DMS79 treated with DMSO at 0.1 percent for 48 hours (cell line): ENCODE data around the gene EFCAB13.

Experiments
- DNase-seq: peaks from one replicate; lab custom pipeline; 2025; lab: John Stamatoyannopoulos, UW

Gene EFCAB13

DNA sequence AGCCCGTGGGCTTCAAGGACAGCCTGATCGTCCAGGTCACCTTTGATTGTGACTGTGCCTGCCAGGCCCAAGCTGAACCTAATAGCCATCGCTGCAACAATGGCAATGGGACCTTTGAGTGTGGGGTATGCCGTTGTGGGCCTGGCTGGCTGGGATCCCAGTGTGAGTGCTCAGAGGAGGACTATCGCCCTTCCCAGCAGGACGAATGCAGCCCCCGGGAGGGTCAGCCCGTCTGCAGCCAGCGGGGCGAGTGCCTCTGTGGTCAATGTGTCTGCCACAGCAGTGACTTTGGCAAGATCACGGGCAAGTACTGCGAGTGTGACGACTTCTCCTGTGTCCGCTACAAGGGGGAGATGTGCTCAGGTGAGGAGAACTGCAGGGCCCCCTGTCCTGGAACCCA, 31.5 kb upstream of the EFCAB13 start:
- DNase-seq, result no peak

DNA sequence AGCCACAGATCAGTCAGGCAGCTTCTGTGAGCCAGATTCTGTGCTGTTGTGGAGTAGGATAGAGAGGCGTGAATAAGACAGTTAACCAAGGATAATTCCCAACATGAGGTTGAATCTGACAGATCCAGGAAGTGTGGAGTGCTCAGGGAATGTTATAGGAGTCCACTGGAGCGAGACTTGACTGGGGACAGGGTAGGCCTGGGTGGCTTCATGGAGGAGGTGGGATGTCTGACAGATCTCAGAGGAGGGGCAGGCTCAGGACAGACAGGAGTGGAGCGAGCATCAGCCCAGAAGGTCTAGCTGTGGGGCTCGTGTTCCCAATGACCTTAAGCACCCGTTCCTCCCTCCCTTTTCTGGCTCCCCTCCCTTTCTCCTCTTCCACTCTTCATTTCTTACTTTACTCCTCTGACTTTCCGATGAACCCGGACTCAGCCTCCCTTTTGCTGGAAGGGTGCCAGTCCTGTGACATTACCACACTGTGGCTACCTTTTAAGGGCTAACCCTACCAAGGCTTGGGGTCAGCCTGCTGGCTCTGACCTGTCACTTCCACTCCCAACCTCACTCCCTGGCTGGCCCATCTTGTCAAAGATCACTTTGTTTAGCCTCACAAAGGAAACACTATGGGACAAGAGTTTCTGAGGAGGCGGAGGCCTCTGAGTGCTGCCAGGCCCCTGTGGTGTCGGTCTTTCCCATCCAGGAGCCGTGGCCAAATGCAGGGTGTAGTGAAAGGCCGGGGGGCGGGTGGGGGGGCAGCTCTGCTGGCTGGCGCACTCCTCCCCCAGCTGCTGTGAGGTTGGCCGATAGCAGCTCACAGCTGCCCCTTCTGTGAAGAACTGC, 28.5 kb upstream of the EFCAB13 start:
- no peak for DNase-seq

DNA sequence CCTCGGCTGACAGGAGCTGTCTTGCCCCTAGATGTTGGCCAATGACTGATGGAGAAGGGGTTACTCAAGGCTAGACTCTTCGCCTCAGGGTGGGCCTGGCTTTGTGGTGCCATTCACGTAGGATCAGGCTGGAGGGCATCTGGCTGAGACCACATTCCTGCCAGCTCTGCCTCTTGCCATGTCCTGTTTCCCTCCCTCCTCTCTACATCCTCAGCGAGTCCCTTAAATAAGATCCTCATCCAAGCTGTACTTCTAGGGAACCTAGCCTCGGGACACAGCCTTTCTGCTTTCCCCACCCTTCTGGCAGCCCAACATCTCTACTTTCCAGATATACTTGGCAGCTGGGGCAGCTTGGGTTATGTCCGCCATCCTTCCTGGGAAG, 27.9 kb upstream of the EFCAB13 start:
- DNase-seq, result no peak

DNA sequence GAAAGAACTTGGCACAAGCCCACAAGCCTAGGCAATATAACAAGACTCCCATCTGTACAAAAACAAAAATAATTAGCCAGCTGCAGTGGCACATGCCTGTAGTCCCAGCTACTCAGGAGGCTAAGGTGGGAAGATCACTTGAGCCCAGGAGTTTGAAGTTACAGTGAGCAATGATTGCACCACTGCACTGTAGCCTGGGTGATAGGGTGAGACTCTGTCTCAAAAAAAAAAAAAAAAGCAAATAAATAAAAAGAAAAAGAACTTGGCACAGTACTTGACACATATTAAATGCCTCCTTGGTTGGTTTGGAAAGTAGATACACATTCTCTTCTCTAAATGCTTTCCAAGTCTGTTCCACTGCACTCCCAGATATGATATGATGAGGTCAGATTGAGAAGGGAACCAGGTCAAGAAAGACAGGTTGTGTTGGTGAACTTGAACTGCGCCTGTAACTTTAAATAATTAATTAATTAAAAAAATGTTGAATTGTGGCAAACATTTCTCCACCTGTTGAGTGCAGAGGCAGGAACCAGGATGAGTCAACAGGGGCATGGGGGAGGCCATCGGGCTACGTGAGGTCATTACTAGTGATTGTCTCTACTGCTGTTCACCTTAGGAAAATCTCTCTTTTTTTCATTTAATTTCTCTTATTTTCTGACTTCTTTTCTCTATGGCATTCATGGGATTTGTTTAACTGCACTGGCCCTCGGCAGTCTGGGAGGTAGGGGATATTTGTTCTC, 25.9 kb upstream of the EFCAB13 start:
- no peak for DNase-seq

DNA sequence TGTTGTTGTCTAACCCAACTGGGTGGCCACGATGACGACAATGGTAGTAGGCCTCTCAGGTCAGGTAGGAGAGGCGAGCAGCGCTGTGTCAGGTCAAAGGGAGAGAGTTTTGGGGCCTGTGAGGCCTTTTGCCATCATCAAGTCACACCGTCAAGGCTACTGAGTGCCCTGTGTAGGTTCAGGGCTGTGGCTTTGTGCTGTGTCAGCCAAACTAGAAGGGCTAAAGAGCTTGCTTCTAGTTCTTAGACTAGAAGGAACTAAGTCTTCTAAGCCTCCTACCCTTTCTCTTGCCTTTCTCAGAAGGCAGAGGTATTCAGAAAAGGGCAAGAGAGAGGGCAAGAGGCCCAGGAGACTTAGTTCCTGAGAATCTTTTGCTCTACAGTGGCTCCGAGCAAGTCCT, 25.0 kb upstream of the EFCAB13 start:
- DNase-seq, result no peak

DNA sequence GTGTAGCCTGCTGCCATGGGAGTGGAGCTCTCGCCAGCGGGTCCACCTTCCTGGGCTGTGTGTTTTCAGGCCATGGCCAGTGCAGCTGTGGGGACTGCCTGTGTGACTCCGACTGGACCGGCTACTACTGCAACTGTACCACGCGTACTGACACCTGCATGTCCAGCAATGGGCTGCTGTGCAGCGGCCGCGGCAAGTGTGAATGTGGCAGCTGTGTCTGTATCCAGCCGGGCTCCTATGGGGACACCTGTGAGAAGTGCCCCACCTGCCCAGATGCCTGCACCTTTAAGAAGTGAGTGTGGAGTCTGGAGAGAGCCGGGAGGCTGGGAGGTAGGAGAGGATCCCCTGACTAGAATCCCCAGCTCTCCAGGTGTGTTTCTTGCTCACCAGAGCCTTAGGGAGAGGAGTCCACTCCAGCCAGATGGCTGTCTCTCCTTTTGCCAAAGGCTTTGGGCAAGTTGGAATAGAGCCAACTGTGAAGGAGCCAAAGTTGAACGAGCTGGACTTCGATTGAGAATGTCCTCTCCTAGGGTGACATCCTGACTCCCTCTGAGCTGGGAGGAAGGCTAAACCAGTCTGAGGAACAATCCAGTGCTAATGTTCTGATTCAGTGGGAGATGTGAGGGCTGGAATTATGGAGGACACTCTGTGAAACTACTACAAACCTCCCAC, 24.4 kb upstream of the EFCAB13 start:
- no peak for DNase-seq

DNA sequence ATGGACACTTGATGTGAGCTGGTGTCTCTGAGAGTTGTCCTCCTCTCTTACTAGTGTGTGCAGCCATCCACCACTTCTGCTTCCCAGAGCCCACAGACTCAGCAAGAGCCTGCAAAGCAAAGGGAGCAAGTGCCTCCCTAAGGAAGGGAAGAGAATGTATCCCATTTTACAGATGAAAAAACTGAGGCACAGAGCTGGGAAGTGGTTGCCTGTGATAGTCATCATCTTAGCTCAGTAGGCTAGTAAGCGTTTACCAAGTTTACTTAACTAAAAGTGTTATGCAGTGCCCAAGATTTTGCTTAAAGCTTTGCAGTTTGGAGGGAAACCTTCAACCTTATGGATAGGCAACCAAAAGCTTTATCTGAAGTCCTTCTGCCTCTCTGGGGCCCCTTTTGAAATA, 23.0 kb upstream of the EFCAB13 start:
- no peak for DNase-seq

DNA sequence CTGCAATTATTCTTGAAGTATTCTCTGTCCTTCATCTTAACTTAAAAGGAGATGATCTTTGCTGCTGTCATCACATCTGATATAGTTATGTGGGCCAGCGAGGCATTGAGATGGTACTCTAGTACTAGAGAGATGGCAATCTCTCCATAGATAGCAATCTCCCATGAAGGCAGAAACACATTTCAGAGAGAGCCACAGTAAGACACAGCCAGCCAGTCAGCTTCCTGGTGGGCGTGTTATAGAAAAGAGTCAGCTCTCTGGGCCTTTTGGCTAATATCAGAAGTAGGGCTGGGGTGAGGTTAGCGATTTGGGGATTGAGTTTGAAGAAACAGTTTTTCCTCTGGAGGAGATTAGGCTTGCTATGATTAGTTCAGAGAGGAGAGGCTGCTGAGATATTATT, 22.6 kb upstream of the EFCAB13 start:
- DNase-seq, result no peak

DNA sequence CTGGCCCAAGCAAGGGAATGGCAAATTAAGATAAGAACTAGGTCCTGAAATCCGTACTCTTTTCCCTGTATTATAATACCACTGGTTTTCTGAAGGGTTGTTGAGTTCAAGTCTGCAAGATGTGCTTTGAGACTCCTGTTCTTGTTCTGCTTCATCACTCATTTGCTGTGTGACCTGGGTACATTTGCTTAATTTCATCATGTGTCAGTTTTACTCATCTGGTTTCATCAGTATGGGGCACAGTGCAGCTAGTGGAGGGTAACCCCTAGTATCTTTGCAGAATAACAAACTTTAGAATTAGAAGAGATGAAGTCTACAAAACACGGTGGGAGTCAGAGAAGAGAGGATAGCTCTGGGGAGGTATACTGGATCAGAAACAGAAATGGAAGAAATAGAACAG, 21.9 kb upstream of the EFCAB13 start:
- DNase-seq, result no peak

DNA sequence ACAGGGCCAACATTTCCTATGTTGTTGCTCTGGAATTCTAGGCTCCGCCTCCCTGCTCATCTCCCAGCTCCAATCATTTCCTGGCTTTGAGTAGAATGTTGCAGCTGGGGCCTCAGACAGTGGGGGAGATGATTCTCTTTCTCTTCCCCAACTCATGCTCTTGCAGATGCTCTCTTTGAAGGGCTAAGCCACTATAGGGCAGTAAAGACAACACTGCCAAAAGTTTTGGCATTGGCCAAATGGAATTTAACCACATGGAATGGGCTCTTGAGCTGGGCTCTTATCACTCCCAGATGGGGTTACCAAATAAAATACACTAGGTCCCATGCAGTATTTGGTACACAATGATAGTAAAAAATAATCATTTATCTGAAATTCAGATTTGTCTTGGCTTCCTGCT, 19.6 kb upstream of the EFCAB13 start:
- no peak for DNase-seq

DNA sequence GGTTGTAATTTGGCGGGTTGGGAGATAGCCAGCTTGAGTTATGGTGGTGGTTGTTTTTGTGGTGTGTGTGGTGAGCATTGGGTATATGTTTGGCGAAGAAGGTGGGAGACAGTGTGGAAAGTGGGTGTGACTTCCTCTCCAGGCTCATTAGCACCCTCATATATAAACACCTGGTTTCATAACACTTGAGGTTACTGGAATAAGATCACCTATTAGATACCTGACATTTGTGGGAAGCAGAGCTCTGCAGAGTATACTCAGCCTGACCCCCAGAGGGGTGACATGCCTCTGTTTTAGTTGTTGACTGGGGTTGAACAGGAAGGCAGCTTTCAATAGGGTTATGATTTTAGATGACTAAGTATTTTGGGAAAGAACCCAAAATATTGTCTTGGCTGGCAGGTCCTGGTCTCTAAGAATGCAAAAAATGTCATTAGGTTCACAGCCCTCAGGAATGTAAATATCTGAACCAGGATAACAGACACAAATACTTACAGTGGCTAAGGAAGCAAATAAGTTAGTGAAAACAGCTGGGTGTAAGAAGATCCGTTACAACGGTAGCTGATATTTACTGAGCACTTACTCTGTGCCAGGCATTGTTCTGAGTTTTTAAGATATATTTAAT, 18.3 kb upstream of the EFCAB13 start:
- DNase-seq, result no peak

DNA sequence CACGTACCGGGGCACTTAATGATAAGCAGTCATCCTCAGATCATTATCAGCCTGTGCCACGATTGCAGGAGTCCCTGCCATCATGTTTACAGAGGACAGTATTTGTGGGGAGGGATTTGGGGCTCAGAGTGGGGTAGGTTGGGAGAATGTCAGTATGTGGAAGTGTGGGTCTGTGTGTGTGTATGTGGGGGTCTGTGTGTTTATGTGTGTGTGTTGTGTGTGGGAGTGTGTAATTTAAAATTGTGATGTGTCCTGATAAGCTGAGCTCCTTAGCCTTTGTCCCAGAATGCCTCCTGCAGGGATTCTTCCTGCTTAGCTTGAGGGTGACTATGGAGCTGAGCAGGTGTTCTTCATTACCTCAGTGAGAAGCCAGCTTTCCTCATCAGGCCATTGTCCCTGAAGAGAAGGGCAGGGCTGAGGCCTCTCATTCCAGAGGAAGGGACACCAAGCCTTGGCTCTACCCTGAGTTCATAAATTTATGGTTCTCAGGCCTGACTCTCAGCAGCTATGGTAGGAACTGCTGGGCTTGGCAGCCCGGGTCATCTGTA, 13.5 kb upstream of the EFCAB13 start:
- no peak for DNase-seq

DNA sequence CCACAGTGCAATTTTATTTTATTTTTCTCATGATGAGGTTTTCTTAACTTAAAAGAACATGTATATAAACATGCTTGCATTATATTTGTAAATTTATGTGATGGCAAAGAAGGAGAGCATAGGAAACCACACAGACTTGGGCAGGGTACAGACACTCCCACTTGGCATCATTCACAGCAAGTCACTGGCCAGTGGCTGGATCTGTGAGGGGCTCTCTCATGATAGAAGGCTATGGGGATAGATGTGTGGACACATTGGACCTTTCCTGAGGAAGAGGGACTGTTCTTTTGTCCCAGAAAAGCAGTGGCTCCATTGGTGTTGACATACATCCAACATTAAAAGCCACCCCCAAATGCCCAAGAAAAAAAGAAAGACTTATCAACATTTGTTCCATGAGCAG, 12.3 kb upstream of the EFCAB13 start:
- no peak for DNase-seq

DNA sequence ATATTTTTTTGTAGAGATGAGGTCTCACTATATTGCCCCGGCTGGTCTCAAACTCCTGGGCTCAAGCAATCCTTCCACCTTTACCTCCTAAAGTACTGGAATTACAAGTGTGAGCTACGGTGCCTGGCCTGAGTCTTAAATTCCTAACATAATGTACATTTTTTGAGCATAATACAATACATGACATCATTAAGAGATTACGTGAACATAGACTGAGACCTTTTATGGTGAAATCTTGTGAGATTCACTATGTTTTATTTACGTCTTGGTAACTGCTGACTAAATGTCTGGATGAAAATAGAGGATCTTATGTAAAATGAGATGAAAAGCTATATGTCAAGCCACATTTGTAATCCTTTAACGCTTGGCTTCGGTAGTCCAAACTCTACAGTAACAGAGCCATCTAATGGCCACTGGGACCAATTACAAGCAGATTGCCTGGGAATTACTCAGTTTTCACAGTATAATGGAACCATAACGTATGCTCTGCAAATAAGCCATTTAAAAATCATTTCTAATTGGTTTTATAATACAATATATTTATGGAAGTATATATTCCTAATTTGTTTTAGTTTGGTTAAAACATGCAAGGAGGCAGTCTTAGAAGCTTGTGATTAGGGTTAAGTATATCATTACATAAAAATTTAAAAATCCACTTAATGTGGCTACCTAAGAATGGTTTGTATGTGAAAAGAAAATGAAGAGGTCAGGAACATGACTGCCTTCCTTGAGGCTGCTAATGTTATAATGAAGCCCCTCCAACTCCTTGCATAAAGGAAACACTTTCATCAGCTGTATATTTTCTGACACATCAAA, 8.1 kb upstream of the EFCAB13 start:
- DNase-seq, result peak; percentile 66

DNA sequence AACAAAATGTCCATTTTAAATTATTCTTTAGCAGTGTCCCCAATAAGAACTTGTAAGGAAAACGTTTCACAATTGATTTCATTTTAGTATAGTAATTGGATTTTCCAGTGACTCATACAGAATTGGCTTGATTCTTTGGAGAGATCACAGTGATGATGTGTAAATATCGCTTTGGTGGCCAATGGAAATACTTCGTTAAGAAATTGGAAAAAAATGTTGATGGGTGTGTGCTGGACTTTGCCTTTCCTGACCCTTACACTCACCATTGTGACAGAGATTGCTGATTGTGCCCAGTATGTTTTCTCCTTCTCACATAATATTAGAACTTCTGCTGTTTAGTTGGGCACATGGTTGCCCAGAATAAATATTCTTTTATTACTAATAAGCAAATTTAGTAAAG, 7.4 kb upstream of the EFCAB13 start:
- no peak for DNase-seq

DNA sequence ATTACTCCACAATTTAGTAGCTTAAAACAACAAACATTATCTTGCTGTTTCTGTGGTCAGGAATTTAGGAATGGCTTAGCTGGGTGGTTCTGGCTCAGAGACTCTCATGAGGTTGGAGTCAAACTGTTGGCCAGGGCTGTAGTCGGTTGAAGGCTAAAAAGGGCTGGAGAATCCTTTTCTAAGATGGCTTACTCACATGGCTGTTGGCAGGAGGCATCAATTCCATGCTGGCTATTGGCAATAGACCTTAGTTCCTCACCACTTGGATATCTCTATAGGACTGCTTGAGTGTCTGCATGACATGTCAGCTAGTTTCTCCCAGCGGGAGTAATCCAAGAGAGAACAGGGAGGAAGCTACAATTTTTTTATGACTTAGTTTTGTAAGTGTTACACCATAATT, 6.6 kb upstream of the EFCAB13 start:
- DNase-seq, result no peak

DNA sequence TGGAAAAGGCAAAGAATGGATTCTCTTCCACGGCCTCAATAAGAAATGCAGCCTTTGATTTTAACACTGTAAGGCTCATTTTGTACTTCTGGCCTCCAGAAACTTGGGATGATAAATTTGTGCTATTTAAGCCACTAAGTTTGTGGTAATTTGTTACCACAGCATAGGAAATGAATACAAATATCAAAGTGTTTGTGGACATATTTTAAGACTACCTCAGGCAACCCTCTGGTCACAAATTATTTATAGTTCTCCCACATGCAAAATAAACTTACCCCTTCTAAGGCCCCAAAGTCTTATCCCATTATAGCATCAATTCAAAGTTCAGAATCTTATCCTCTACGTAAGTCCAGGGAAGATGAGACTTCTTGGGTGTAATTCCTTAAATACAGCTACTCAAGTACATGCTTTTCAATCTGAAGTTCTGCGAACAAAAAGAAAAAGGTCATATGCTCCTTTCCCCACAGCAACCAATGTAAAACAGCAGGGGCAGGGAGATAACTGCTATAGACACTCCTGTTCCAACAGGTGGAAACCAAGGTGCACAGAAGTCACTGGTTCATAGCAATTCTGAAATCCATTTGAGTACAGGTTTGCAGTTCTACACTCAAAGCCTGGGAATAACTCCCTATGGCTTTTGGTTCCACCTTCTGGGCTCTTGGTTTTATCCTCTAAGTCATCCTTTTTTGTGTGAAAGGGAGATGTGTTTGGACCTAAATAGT, 5.4 kb upstream of the EFCAB13 start:
- DNase-seq, result no peak

DNA sequence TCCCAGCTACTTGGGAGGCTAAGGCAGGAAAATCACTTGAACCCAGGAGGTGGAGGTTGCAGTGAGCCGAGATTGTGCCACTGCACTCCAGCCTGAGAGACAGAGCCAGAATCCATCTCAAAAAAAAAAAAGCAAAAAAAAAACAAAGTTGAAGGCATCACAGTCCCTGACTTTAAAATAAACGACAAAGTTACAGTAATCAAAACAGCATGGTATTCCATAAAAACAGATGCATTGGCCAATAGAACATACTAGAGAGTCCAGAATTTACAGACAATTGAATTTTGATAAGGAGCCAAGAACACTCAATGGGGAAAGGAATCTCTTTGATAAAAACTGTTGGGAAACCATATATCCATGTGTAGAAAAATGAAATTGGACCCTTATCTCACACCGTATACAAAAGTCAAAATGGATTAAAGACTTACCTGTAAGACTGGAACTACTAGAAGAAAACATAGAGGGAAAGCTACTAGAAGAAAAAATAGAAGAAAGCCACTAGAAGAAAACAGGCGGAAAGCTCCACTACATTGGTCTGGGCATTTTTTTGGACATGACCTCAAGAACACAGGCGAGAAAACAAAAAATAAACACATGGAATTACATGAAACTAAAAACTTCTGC, 2.8 kb upstream of the EFCAB13 start:
- no peak for DNase-seq

DNA sequence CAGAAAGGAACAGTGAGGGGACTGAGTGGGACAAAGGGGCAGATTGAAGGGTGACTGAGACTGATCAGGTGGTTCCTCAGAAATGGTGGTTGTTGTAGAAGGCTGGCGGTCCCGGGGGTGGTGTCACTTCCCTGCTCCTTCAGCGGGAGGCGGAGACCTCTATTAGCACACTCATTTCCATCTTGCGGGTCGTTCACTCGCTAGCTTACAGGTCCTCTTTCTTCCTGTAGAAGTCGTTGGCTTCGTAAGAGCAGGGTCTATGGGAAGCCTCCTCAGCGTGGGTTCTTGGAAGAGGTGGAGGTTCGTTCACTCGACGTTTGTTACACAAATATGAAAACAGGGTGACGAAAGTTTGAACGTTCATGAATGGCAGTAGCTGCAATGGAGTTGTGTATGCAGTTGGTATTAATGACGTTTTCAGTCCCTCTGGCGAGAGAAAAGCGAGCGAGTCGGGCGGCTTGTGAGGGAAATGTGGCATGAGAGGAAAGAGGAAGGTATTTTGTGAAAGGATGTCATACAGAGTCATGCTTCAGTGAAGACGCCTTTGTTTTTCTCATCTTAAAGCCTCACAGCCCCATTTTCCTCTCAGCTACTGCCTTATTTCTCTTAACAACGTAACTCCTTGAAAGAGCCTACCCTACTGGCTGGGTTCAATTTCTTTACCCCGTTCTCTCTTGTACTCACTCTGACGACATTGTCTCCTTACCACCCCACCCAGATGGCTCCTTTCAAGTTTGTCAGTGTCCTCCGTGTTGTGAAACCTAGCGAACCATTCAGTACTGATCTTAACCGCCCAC, 667 bp downstream of the EFCAB13 start:
- DNase-seq, result peak; percentile 87

DNA sequence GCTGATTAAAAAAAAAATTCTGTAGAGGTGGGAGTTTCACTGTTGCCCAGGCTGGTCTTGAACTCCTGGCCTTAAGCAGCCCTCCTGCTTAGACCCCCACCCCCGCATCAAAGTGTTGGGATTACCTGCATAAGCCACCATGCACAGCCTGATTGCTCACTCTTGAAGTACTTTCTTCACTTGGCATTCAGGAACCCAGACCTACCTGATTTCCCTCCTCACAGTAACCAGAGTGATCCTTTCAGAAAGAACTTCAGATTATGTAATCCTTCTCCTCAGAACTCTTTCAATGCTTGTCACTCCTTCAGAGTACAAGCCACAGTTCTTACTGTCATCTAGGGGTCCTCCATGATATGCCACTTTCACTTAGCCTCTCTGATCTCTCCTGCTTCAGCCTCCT, 1.4 kb downstream of the EFCAB13 start:
- DNase-seq, result no peak
